ENCODE measurements around the gene SPARC.

The SPARC gene

GRCh38 chr5:151618907-151619306 is 67.8 kb downstream of the SPARC start:
- DNase-seq: no peak

- DNase-seq: no peak
These were observed 68.6 kb downstream of the SPARC start for GRCh38 chr5:151617841-151618710.

GRCh38 chr5:151617383-151617840 is 69.3 kb downstream of the SPARC start:
- DNase-seq: no peak

- DNase-seq: no peak
These were observed 71.3 kb downstream of the SPARC start for GRCh38 chr5:151615431-151615830.

- DNase-seq: no peak
These were observed 72.2 kb downstream of the SPARC start for GRCh38 chr5:151614565-151614964.

GRCh38 chr5:151612689-151613427 is 73.9 kb downstream of the SPARC start:
- DNase-seq: no peak

- no peak for DNase-seq
These were observed 75.5 kb downstream of the SPARC start for GRCh38 chr5:151611127-151611775.
